Upper lobe of left lung (tissue), 4 donors: ENCODE data around the gene DOCK10.

Source experiments
- EP300 ChIP-seq, 4 donors: sonication (generic); formaldehyde crosslinking; IDR thresholded peaks; one replicate each; pipeline ENCODE4 v1.5.1; 2017; ENCODE audit warnings: antibody characterized with exemption in 4 of 4, control low read depth in 2 of 4
- POLR2A ChIP-seq, 4 donors: fragments of 450-650 bp; IDR thresholded peaks; one replicate each; pipeline ENCODE4 v1.5.1; 2016 to 2017; ENCODE audit warnings: antibody characterized with exemption in 4 of 4, mild to moderate bottlenecking in 2 of 4
- POLR2AphosphoS5 ChIP-seq, 2 donors: sonication (generic); formaldehyde crosslinking; IDR thresholded peaks; one replicate each; pipeline ENCODE4 v1.5.1; 2017; ENCODE audit warnings: antibody characterized with exemption in 2 of 2
- TF ChIP-seq, protein P1 (sequence below), 6 experiments: fragments of 450-650 bp in 4 of 6; fragments of 200-600 bp in 2 of 6; sonication (generic) in 2 of 6; IDR thresholded peaks; one replicate each; pipeline ENCODE4 v1.5.1; 2016 to 2019; ENCODE audit warnings: antibody characterized with exemption in 6 of 6

DNA sequence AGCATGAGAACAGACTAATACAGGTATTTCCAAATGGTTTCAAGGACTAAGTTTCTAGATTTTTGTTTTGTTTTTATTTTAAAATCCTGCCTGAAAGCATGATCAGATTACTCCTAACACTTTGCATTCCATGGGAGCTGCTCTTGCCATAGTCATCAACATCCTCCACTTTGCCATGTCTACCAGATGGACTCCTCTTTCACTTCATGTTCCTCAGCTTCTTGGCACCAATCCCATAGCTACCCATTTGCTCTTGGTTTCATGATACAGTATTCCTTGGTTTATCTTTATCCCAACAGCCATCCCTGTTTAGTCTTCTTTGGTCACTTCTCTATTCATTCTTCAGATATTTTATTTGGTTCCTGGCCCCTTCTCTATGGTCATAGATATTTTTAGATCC lies 171.9 kb downstream of the DOCK10 start:
- TF ChIP-seq POLR2AphosphoS5 (IDR thresholded peaks at IDR 0.05), result no peak
- TF ChIP-seq, protein P1, sequence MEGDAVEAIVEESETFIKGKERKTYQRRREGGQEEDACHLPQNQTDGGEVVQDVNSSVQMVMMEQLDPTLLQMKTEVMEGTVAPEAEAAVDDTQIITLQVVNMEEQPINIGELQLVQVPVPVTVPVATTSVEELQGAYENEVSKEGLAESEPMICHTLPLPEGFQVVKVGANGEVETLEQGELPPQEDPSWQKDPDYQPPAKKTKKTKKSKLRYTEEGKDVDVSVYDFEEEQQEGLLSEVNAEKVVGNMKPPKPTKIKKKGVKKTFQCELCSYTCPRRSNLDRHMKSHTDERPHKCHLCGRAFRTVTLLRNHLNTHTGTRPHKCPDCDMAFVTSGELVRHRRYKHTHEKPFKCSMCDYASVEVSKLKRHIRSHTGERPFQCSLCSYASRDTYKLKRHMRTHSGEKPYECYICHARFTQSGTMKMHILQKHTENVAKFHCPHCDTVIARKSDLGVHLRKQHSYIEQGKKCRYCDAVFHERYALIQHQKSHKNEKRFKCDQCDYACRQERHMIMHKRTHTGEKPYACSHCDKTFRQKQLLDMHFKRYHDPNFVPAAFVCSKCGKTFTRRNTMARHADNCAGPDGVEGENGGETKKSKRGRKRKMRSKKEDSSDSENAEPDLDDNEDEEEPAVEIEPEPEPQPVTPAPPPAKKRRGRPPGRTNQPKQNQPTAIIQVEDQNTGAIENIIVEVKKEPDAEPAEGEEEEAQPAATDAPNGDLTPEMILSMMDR (IDR thresholded peaks at IDR 0.05), result no peak
- no peak for TF ChIP-seq POLR2A (IDR thresholded peaks at IDR 0.05)
- TF ChIP-seq EP300 (IDR thresholded peaks at IDR 0.05), result no peak
